GM12875 (cell line): ENCODE results near the gene DFFA.

Source experiments
- H3K4me3 ChIP-seq: one replicate; pipeline ENCODE4 v1.5.1; 2011; ENCODE audit warnings: low read depth, low read length, control low read depth
- CTCF ChIP-seq: IDR thresholded peaks from 2 replicates; pipeline ENCODE4 v1.5.1; 2011; ENCODE audit warnings: low read depth, mild to moderate bottlenecking, control low read depth, inconsistent platforms, low read length, moderate library complexity, borderline replicate concordance; ENCODE audit not compliant: insufficient read depth

Gene DFFA

GRCh38 chr1:10502206-10502605 lies 29.9 kb upstream of the DFFA start:
- TF ChIP-seq CTCF = no peak
- no peak overlapping the region for H3K4me3 ChIP-seq

GRCh38 chr1:10498231-10498630 lies 25.9 kb upstream of the DFFA start:
- no peak for TF ChIP-seq CTCF

DNA sequence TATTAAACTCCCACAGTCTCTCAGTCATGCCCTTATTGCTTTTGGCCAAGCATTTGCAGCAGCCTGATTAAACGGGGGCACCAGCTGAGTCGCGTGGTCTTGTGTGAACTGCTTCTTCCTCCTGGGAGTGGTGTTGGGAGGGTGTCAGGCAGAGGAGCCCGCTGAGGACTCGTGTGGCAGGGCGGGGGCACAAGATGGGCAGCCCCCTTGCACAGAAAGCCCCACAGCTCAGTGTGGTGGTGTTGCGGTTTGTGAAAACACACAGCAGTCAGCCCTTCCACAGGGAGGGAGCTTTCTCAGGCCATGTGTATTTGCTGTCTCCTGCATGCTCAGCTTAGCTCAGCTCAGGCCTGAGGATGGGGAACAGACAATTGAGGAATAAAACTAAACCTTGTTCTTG lies 24.8 kb upstream of the DFFA start:
- TF ChIP-seq CTCF = no peak
- H3K4me3 ChIP-seq = no peak overlapping the region

More at GRCh38 chr1:10498231-10498630, 25.9 kb upstream of the DFFA start:
- no peak overlapping the region for H3K4me3 ChIP-seq

- no peak for TF ChIP-seq CTCF
- no peak overlapping the region for H3K4me3 ChIP-seq
Measured at GRCh38 chr1:10495952-10496351, 23.6 kb upstream of the DFFA start.

DNA sequence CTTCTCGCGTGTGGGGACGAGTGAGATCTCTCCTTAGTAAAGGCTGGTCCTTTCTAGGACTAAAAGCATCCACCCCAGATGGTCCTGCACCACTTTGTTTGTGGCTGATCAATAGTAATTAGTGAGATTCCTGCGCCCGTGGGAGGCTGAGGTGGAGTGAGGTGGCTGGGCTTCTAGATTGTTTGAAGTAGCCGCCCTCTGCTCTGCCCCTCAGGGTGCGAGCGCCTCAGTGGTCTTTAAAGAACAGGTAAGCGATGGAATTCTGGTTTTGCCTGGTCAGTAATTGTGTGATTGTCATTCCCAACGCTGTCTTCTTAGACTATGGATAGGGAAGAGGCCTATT lies 23.1 kb upstream of the DFFA start:
- no peak for TF ChIP-seq CTCF
- H3K4me3 ChIP-seq = no peak overlapping the region

- peak; percentile 92 for TF ChIP-seq CTCF
- H3K4me3 ChIP-seq = no peak overlapping the region
Measured at GRCh38 chr1:10494754-10495474, 22.6 kb upstream of the DFFA start.

- no peak overlapping the region for H3K4me3 ChIP-seq
- TF ChIP-seq CTCF = no peak
Measured at GRCh38 chr1:10494418-10494753, 22.1 kb upstream of the DFFA start.
